ENCODE data around the gene PALM. TPM values are rescaled to one million over a fixed set of nuclear protein-coding genes. Genes with fewer than 3 reads are reported as not detected.

PALM gene
- total and polyA plus RNA-seq, 7 experiments from 2014 or later = 1.0 TPM; not detected in 6

DNA sequence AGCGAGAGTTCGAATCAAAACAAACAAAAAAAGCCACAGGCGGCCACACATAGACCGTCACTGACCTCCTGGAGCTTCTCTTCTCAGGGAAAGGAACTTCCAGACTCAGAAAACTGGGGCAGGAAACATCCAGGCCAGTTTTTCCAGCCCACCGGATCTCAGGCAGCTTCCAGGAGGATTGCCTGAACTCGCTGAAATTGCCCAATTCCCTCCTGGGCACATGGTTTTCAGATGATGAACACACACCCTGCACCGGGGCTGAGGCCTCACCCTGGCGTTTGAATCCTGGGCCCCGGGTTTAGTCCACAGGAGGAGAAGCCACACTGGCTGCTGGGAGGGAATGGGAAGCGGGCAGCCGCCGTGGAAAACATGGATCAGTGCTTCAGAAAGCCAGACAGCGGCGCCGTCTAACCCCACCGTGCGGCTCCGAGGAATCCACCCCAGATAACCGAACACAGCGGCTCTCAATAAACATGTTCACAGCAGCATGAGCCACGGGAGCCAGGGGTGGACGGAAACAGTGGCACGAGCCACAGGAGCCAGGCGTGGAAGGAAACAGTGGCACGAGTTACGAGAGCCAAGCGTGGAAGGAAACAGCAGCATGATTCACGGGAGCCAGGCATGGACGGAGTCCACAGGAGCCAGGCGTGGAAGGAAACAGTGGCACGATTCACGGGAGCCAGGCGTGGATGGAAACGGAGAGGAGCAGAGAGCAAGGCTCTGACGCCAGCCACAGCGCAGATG is 70.3 kb downstream of the PALM start:
- no peak overlapping the region for H3K4me3 ChIP-seq (ENCODE audit: low read length)
- H3K36me3 ChIP-seq (ENCODE audit: control insufficient read depth in 2 of 3, insufficient read depth in 3 of 3, low read length in 3 of 3) = no peaks in the 10 kb centered on the region
- Mint-ChIP-seq H3K27ac (no peak overlapping the region), H3K27me3 (peaks cover 0 to 4% (median 0%) of the 10 kb centered on the region in 5 donors), H3K4me3 (no peak overlapping the region), H3K36me3 (no peaks in the 10 kb centered on the region), H3K4me1 (no peaks in the 10 kb centered on the region), H3K9me3 (peaks cover 0 to 2% (median 0%) of the 10 kb centered on the region in 11 donors)
- intact Hi-C loops (cut with micrococcal nuclease) = loop anchor here in 1 of 2 donors (10.0 kb wide), 1 partner anchor 206 kb away; the partner anchor contains the start of gene WDR18
- no peak overlapping the region for H3K27ac ChIP-seq (ENCODE audit: low read depth, low read length)
- ATAC-seq = no peak
- no peaks in the 10 kb centered on the region for H3K27me3 ChIP-seq (ENCODE audit: control insufficient read depth in 2 of 2, insufficient read depth in 2 of 2, low read length in 2 of 2)
- no peak for DNase-seq
- ChIA-PET POLR2A (no interaction called here), CTCF (no interaction called here)
- H3K9me3 ChIP-seq (ENCODE audit: control insufficient read depth in 2 of 3, low read length in 3 of 3) = no peaks in the 10 kb centered on the region
- H3K4me1 ChIP-seq (ENCODE audit: control insufficient read depth in 2 of 2, insufficient read depth in 2 of 2, low read length in 2 of 2) = no peaks in the 10 kb centered on the region

DNA sequence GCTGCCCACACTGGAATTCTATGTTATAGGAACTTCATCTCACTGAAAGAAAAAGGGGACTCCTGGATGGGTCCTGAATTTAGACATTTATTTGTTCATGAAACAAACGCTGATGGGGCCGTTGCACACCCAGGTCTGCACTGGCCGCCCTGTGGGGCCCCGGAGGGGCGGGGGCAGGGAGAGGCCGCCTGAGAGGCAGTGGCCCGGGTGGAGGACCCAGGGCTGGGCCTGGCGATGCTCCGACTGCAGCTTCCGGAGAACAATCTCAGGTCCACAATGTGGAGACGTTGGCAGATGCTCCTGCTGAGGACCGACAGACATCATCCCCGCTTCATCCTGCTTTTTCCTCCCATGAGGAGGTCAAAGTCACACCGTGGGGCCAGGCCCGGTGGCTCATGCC is 72.2 kb downstream of the PALM start:
- Mint-ChIP-seq H3K4me3 (no peak overlapping the region), H3K36me3 (no peaks in the 10 kb centered on the region), H3K27ac (no peak overlapping the region), H3K27me3 (peaks cover 0 to 4% (median 0%) of the 10 kb centered on the region in 5 donors), H3K4me1 (no peaks in the 10 kb centered on the region), H3K9me3 (peaks cover 0 to 2% (median 0%) of the 10 kb centered on the region in 11 donors)
- CTCF ChIA-PET = no interaction called here
- POLR2A ChIA-PET = no interaction called here
- DNase-seq (no peak), ATAC-seq (no peak)
- Histone ChIP-seq H3K36me3 (ENCODE audit: control insufficient read depth in 2 of 3, insufficient read depth in 3 of 3, low read length in 3 of 3) (no peaks in the 10 kb centered on the region), H3K27me3 (ENCODE audit: control insufficient read depth in 2 of 2, insufficient read depth in 2 of 2, low read length in 2 of 2) (no peaks in the 10 kb centered on the region), H3K9me3 (ENCODE audit: control insufficient read depth in 2 of 3, low read length in 3 of 3) (no peaks in the 10 kb centered on the region), H3K4me1 (ENCODE audit: control insufficient read depth in 2 of 2, insufficient read depth in 2 of 2, low read length in 2 of 2) (no peaks in the 10 kb centered on the region), H3K4me3 (ENCODE audit: low read length) (no peak overlapping the region), H3K27ac (ENCODE audit: low read depth, low read length) (no peak overlapping the region)
- intact Hi-C loops (cut with micrococcal nuclease) = no loop called here

DNA sequence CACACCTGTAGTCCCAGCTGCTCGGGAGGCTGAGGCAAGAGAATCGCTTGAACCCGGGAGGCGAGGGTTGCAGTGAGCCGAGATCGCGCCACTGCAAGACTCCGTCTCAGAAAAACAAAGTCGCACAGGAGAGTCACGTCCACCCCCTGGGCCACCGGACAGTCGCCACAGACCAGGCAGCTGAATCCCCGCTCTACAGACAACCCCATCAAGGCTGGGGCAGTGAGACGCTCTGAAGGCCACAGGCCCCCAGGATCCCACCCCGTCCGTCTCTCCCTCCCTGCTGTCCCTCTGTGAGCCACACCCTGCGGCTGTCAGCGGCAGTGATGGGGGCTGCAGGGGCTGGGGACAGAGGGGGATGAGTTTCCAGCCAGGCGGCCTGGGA is 73.1 kb downstream of the PALM start:
- POLR2A ChIA-PET = no interaction called here
- Mint-ChIP-seq H3K27me3 (peaks cover 0 to 4% (median 0%) of the 10 kb centered on the region in 5 donors), H3K4me3 (no peak overlapping the region), H3K9me3 (peaks cover 0 to 2% (median 0%) of the 10 kb centered on the region in 11 donors), H3K36me3 (no peaks in the 10 kb centered on the region), H3K4me1 (no peaks in the 10 kb centered on the region), H3K27ac (no peak overlapping the region)
- H3K9me3 ChIP-seq (ENCODE audit: control insufficient read depth in 2 of 3, low read length in 3 of 3) = no peaks in the 10 kb centered on the region
- CTCF ChIA-PET = no interaction called here
- DNase-seq (no peak), ATAC-seq (no peak)
- no peaks in the 10 kb centered on the region for H3K27me3 ChIP-seq (ENCODE audit: control insufficient read depth in 2 of 2, insufficient read depth in 2 of 2, low read length in 2 of 2)
- intact Hi-C loops (cut with micrococcal nuclease) = no loop called here
- H3K4me1 ChIP-seq (ENCODE audit: control insufficient read depth in 2 of 2, insufficient read depth in 2 of 2, low read length in 2 of 2) = no peaks in the 10 kb centered on the region
- no peak overlapping the region for H3K27ac ChIP-seq (ENCODE audit: low read depth, low read length)
- H3K36me3 ChIP-seq (ENCODE audit: control insufficient read depth in 2 of 3, insufficient read depth in 3 of 3, low read length in 3 of 3) = no peaks in the 10 kb centered on the region
- H3K4me3 ChIP-seq (ENCODE audit: low read length) = no peak overlapping the region

GRCh38 chr19:782185-782877 is 73.6 kb downstream of the PALM start:
- ATAC-seq (no peak), DNase-seq (no peak)
- Histone ChIP-seq H3K36me3 (ENCODE audit: control insufficient read depth in 2 of 3, insufficient read depth in 3 of 3, low read length in 3 of 3) (no peaks in the 10 kb centered on the region), H3K27ac (ENCODE audit: low read depth, low read length) (no peak overlapping the region), H3K9me3 (ENCODE audit: control insufficient read depth in 2 of 3, low read length in 3 of 3) (no peaks in the 10 kb centered on the region), H3K4me3 (ENCODE audit: low read length) (no peak overlapping the region), H3K27me3 (ENCODE audit: control insufficient read depth in 2 of 2, insufficient read depth in 2 of 2, low read length in 2 of 2) (no peaks in the 10 kb centered on the region), H3K4me1 (ENCODE audit: control insufficient read depth in 2 of 2, insufficient read depth in 2 of 2, low read length in 2 of 2) (no peaks in the 10 kb centered on the region)
- Mint-ChIP-seq H3K9me3 (peaks cover 0 to 2% (median 0%) of the 10 kb centered on the region in 11 donors), H3K36me3 (no peaks in the 10 kb centered on the region), H3K27ac (no peak overlapping the region), H3K4me3 (no peak overlapping the region), H3K4me1 (no peaks in the 10 kb centered on the region), H3K27me3 (peaks cover 0 to 4% (median 0%) of the 10 kb centered on the region in 5 donors)
- ChIA-PET CTCF (no interaction called here), POLR2A (no interaction called here)
- intact Hi-C loops (cut with micrococcal nuclease) = no loop called here

DNA sequence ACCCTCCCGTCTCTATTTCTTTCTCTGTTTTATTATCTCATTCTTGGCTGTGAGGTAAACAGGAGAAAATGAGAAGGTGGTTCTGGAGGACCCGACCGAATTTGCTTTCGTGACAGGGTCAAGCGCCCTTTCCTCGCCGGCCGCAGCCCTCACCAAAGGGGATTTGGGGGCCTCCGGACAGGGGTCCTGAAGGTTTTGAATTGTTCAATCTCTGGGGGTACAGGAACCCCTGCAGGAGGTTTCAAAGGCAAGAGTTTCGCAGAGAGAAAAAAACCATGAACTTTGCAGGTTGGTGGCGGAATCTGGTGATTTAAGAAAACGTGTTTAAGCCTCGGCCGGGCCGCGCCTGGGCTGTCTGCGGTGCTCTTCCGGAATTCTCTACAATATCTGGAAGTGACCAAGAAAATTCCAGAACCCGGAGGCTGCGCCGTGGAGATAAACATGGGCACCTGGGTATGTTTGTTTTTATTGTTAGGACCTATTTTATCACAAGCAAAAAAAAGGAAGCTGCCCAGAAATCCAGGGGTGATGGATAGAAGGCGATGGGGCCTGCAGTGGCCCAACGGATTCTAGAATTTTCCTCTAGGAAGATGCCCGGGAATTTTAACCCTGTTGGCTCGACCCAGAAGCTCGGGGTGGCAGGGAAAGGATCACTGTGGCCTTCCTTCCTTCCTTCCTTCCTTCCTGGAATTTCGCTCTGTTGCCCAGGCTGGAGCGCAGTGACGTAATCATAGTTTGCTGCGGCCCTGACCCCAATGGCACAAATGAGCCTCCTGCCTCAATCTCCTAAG is 74.3 kb downstream of the PALM start:
- no peaks in the 10 kb centered on the region for H3K4me1 Mint-ChIP-seq
- no peak for ATAC-seq
- H3K4me3 Mint-ChIP-seq = no peak overlapping the region

GRCh38 chr19:784541-784940 is 75.8 kb downstream of the PALM start:
- no peak overlapping the region for H3K27ac Mint-ChIP-seq
- no peaks in the 10 kb centered on the region for H3K36me3 Mint-ChIP-seq
- H3K9me3 ChIP-seq (ENCODE audit: control insufficient read depth in 2 of 3, low read length in 3 of 3) = no peaks in the 10 kb centered on the region

More for the DNA sequence above, 74.3 kb downstream of the PALM start:
- ChIA-PET POLR2A (no interaction called here), CTCF (no interaction called here)
- H3K27me3 ChIP-seq (ENCODE audit: control insufficient read depth in 2 of 2, insufficient read depth in 2 of 2, low read length in 2 of 2) = no peaks in the 10 kb centered on the region
- intact Hi-C loops (cut with micrococcal nuclease) = no loop called here
- no peak overlapping the region for H3K4me3 ChIP-seq (ENCODE audit: low read length)
- H3K4me1 ChIP-seq (ENCODE audit: control insufficient read depth in 2 of 2, insufficient read depth in 2 of 2, low read length in 2 of 2) = no peaks in the 10 kb centered on the region
- no peak overlapping the region for H3K27ac ChIP-seq (ENCODE audit: low read depth, low read length)
- Mint-ChIP-seq H3K27me3 (peaks cover 0 to 4% (median 0%) of the 10 kb centered on the region in 5 donors), H3K36me3 (no peaks in the 10 kb centered on the region), H3K9me3 (peaks cover 0 to 2% (median 0%) of the 10 kb centered on the region in 11 donors), H3K27ac (no peak overlapping the region)
- no peaks in the 10 kb centered on the region for H3K36me3 ChIP-seq (ENCODE audit: control insufficient read depth in 2 of 3, insufficient read depth in 3 of 3, low read length in 3 of 3)
- no peaks in the 10 kb centered on the region for H3K9me3 ChIP-seq (ENCODE audit: control insufficient read depth in 2 of 3, low read length in 3 of 3)
- no peak for DNase-seq

More at GRCh38 chr19:784541-784940, 75.8 kb downstream of the PALM start:
- no peak overlapping the region for H3K27ac ChIP-seq (ENCODE audit: low read depth, low read length)
- no peak for DNase-seq
- Mint-ChIP-seq H3K4me1 (peaks cover 0 to 7% (median 0%) of the 10 kb centered on the region in 7 donors), H3K4me3 (no peak overlapping the region), H3K9me3 (no peaks in the 10 kb centered on the region), H3K27me3 (peaks cover 0 to 7% (median 0%) of the 10 kb centered on the region in 5 donors)
- no peaks in the 10 kb centered on the region for H3K27me3 ChIP-seq (ENCODE audit: control insufficient read depth in 2 of 2, insufficient read depth in 2 of 2, low read length in 2 of 2)
- CTCF ChIA-PET = interaction anchor here (0.6 kb wide), 3 partner anchors 79 to 273 kb away, joined by 3 to 4 read pairs (median 3); no protein-coding TSS in a partner anchor
- H3K4me1 ChIP-seq (ENCODE audit: control insufficient read depth in 2 of 2, insufficient read depth in 2 of 2, low read length in 2 of 2) = no peaks in the 10 kb centered on the region
- POLR2A ChIA-PET = interaction anchor here (0.5 kb wide), 1 partner anchor 58 kb away, joined by 4 read pairs; no protein-coding TSS in a partner anchor
- no peak for ATAC-seq
- intact Hi-C loops (cut with micrococcal nuclease) = no loop called here
- H3K36me3 ChIP-seq (ENCODE audit: control insufficient read depth in 2 of 3, insufficient read depth in 3 of 3, low read length in 3 of 3) = no peaks in the 10 kb centered on the region
- H3K4me3 ChIP-seq (ENCODE audit: low read length) = no peak overlapping the region

Data from naive thymus-derived CD4-positive, alpha-beta T cell (primary cell).